ENCODE data around the gene CDKN2B-AS1. TPM values are rescaled to one million over a fixed set of nuclear protein-coding genes. Genes with fewer than 3 reads are reported as not detected.

CDKN2B-AS1 gene
- polyA plus RNA-seq, 1 experiment, result 2.8 TPM

DNA sequence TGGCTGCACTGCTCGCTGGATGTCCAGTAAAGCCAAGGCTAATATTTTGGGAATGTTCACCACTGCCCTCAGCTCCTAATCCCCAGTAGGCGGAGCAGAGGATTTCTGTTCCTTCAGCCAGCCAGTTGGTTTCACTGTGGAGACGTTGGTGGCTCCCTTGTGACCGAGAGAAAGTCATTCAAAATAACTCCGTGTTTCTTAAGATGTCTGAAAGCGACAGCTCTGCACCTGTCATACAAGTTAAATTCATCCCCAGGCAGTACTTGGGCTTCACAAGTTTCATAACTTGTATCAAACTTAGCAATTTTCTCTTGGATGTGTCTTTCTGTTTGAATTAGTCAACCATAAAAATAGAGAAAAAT lies 14.9 kb downstream of the CDKN2B-AS1 start:
- H3K27ac ChIP-seq (ENCODE audit: low read depth, low read length), result no peak overlapping the region
- CTCF ChIA-PET, result interaction anchor here (0.6 to 6.4 kb wide), 41 partner anchors 9 to 442 kb away, joined by 3 to 192 read pairs (median 14); partner anchors contain the start of genes CDKN2A and CDKN2B-AS1

DNA sequence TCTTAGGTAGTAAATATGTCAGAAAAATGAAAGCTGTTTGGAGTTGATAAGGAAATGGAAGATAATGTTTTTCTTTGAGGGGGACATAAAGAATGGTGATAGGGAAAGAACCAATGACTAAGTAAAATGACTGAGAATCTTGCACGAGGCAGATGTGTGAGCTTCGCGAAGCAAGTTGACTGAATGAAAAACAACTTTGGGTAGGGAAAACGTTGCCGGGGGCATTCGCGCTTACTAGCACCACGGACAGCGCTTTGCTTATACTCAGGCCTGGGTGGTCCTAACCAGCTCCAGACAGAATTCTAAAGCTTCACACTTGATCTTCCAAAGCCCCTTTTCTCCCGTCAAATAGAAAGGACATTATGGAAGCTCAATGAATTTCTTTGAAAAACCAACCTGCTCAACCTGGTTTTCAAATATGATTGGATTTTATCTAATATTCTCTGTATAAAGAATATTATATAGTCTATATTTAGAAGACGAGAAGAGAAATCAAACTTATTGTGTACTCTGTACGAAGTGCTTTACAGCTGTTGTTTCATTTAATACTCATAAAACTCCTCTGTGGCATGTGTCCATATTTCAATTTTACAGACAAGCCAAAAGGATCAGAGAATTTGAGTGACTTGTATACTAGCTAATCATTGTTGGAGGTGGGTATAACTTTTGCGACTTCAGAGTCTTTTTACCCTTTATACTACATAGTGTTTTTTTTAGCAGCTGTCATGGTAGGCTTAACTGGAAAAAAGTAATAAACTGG lies 16.5 kb downstream of the CDKN2B-AS1 start:
- DNase-seq (ENCODE audit: low read depth, low spot score), result no peak
- no peaks in the 10 kb centered on the region for H3K9me3 ChIP-seq (ENCODE audit: control insufficient read depth, insufficient read depth, low read length)
- H3K27me3 ChIP-seq (ENCODE audit: control insufficient read depth, insufficient read depth, low read length), result no peaks in the 10 kb centered on the region
- POLR2A ChIA-PET, result no interaction called here
- TF ChIP-seq, protein P1, sequence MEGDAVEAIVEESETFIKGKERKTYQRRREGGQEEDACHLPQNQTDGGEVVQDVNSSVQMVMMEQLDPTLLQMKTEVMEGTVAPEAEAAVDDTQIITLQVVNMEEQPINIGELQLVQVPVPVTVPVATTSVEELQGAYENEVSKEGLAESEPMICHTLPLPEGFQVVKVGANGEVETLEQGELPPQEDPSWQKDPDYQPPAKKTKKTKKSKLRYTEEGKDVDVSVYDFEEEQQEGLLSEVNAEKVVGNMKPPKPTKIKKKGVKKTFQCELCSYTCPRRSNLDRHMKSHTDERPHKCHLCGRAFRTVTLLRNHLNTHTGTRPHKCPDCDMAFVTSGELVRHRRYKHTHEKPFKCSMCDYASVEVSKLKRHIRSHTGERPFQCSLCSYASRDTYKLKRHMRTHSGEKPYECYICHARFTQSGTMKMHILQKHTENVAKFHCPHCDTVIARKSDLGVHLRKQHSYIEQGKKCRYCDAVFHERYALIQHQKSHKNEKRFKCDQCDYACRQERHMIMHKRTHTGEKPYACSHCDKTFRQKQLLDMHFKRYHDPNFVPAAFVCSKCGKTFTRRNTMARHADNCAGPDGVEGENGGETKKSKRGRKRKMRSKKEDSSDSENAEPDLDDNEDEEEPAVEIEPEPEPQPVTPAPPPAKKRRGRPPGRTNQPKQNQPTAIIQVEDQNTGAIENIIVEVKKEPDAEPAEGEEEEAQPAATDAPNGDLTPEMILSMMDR (IDR thresholded peaks at IDR 0.05; ENCODE audit: low read depth, low read length), result no peak
- CTCF ChIA-PET, result interaction anchor here (0.6 to 6.4 kb wide), 6 partner anchors 19 to 227 kb away, joined by 3 to 178 read pairs (median 6); no protein-coding TSS in a partner anchor
- H3K27ac ChIP-seq (ENCODE audit: low read depth, low read length), result no peak overlapping the region
- no peak overlapping the region for H3K4me3 ChIP-seq (ENCODE audit: low read depth, low read length)

More for the DNA sequence above, 14.9 kb downstream of the CDKN2B-AS1 start:
- DNase-seq (ENCODE audit: low read depth, low spot score), result no peak
- Histone ChIP-seq H3K27me3 (ENCODE audit: control insufficient read depth, insufficient read depth, low read length) (no peaks in the 10 kb centered on the region), H3K9me3 (ENCODE audit: control insufficient read depth, insufficient read depth, low read length) (no peaks in the 10 kb centered on the region), H3K4me3 (ENCODE audit: low read depth, low read length) (peak overlapping the region; percentile 46)
- POLR2A ChIA-PET, result interaction anchor here (0.8 to 2.6 kb wide), 14 partner anchors 11 to 234 kb away, joined by 3 to 15 read pairs (median 4); partner anchors contain the start of gene MTAP
- TF ChIP-seq, protein P1 (IDR thresholded peaks at IDR 0.05; ENCODE audit: low read depth, low read length), result peak; percentile 16; the same call in 1 of the 2 replicates

DNA sequence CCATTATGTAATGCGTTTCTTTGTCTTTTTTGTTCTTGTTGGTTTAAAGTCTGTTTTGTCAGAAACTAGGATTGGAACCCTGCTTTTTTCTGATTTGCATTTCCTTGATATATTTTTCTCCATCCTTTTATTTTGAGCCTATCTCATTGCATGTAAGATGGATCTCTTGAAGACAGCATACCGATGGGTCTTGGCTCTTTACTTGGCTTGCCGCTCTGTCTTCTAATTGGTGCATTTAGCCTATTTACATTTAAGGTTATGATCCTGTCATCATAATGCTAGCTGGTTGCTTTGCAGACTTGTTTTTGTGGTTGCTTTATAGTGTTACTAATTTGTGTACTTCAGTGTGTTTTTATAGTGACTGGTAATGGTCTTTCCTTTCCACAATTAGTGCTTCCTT lies 27.8 kb downstream of the CDKN2B-AS1 start:
- CTCF ChIA-PET, result no interaction called here

DNA sequence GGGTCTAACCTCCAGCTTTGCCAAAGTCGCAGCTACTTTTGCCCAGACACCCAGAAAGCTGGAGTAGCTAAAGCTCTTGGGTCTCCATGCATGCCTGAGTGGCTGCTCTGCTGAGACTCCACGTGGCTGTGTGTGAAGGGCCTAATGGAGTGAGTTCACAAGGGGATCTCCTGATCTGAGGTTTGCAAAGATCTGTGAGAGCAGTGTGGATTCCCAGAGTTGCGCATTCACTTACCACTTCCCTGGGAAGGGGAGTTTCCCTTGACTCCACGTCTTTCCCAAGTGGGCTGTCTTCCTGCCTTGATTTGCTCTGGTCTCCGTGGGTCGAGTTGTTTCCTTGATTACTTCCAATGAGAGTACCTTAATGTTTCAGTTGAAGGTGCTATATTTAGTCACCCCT lies 32.1 kb downstream of the CDKN2B-AS1 start:
- DNase-seq (ENCODE audit: low read depth, low spot score), result no peak
- no peak overlapping the region for H3K4me3 ChIP-seq (ENCODE audit: low read depth, low read length)
- CTCF ChIA-PET, result interaction anchor here (1.3 to 3.5 kb wide), 3 partner anchors 18 to 218 kb away, joined by 3 to 19 read pairs (median 11); partner anchors contain the start of gene CDKN2B
- no peak overlapping the region for H3K27ac ChIP-seq (ENCODE audit: low read depth, low read length)
- H3K9me3 ChIP-seq (ENCODE audit: control insufficient read depth, insufficient read depth, low read length), result no peaks in the 10 kb centered on the region
- TF ChIP-seq, protein P1 (IDR thresholded peaks at IDR 0.05; ENCODE audit: low read depth, low read length), result no peak
- POLR2A ChIA-PET, result no interaction called here
- H3K27me3 ChIP-seq (ENCODE audit: control insufficient read depth, insufficient read depth, low read length), result no peaks in the 10 kb centered on the region

More for the DNA sequence above, 27.8 kb downstream of the CDKN2B-AS1 start:
- POLR2A ChIA-PET, result no interaction called here
- Histone ChIP-seq H3K27ac (ENCODE audit: low read depth, low read length) (no peak overlapping the region), H3K9me3 (ENCODE audit: control insufficient read depth, insufficient read depth, low read length) (no peaks in the 10 kb centered on the region), H3K27me3 (ENCODE audit: control insufficient read depth, insufficient read depth, low read length) (no peaks in the 10 kb centered on the region), H3K4me3 (ENCODE audit: low read depth, low read length) (no peak overlapping the region)
- TF ChIP-seq, protein P1 (IDR thresholded peaks at IDR 0.05; ENCODE audit: low read depth, low read length), result no peak
- no peak for DNase-seq (ENCODE audit: low read depth, low spot score)

DNA sequence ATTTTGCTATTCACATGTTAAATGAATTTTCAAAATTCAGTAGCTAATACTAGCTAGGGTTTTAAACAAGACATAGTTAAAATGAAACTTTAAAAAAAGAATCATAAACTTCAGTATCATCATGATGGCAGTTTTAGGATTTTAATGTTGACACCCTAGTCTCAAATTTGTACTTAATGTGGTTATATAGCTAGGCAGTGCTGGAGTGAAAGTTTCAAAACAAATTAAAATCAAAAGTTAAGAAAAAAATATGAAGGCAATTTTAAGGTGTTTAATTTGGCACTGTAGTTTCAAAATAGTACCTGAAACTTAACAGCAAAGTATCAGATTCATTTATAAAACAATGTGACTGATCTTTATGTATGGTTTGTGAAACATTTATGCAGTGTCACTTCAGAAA lies 33.8 kb downstream of the CDKN2B-AS1 start:
- Histone ChIP-seq H3K4me3 (ENCODE audit: low read depth, low read length) (no peak overlapping the region), H3K27ac (ENCODE audit: low read depth, low read length) (no peak overlapping the region), H3K27me3 (ENCODE audit: control insufficient read depth, insufficient read depth, low read length) (no peaks in the 10 kb centered on the region), H3K9me3 (ENCODE audit: control insufficient read depth, insufficient read depth, low read length) (no peaks in the 10 kb centered on the region)
- POLR2A ChIA-PET, result no interaction called here
- no peak for DNase-seq (ENCODE audit: low read depth, low spot score)
- CTCF ChIA-PET, result interaction anchor here (1.8 to 3.5 kb wide), 4 partner anchors 20 to 216 kb away, joined by 4 to 32 read pairs (median 15); partner anchors contain the start of gene CDKN2B
- TF ChIP-seq, protein P1 (IDR thresholded peaks at IDR 0.05; ENCODE audit: low read depth, low read length), result no peak
